GM21381 (cell line): ENCODE measurements around the gene ABI2.
"Not testable (repeated sequence)": the region's sequence is repeated elsewhere in the genome, so short reads cannot be mapped to it uniquely, and the experiment has no call there.

Source experiments
- ATAC-seq: cut with Tn5 transposase; IDR thresholded peaks from one replicate; pipeline ENCODE4 v1.9.1; 2021; ENCODE audit warnings: mild to moderate bottlenecking, moderate library complexity; ENCODE audit not compliant: unreplicated experiment

Gene ABI2

DNA sequence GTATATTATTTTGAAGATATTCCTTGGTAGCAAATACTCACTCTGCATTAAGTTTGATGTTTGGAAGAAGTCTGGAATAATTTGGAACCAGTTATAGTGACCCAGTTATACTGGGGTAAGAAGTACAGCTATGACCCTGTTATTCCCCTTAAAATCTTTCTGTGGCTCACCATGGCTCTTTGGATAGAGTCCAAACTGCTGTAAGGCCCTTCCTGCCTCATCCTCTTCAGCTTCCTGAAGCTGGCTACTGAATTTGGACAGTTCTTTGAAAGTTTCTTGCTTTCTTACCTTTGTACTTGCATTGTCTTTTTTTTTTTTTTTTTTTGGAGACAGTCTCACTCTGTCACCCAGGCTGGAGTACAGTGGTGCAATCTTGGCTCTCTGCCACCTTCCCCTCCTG is 85.6 kb downstream of the ABI2 start:
- ATAC-seq: no peak

DNA sequence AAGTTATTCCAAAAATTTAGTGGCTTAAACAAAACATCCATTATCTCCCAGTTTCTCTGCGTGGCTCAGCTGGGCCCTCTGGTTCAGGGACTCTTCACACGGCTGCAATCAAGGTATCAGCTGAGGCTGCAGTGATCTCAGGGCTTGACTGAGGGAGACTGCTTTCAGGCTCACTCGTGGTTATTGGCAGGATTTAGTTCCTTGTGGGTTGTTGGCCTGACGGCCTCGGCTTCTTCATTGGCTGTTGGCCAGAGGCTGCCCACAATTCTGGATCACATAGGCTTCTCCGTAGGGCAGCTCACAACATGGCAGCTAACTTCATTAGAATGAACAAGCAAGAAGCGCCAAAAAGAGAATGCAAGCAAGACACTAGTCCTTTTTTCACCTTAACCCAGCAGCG is 90.1 kb downstream of the ABI2 start:
- ATAC-seq: no peak

DNA sequence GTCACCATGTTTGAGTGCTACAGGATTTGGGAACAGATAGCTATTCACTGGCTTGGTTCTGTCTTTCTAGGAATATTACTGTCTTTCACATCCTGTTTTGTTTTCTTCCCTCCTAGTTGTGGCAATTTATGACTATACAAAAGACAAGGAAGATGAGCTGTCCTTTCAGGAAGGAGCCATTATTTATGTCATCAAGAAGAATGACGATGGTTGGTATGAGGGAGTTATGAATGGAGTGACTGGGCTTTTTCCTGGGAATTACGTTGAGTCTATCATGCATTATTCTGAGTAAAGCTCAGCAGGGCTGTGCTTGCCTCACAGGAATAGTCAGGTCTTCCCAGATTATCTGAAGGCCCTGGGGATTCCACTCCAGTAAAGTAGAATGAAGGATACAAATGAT is 98.9 kb downstream of the ABI2 start:
- no peak for ATAC-seq

DNA sequence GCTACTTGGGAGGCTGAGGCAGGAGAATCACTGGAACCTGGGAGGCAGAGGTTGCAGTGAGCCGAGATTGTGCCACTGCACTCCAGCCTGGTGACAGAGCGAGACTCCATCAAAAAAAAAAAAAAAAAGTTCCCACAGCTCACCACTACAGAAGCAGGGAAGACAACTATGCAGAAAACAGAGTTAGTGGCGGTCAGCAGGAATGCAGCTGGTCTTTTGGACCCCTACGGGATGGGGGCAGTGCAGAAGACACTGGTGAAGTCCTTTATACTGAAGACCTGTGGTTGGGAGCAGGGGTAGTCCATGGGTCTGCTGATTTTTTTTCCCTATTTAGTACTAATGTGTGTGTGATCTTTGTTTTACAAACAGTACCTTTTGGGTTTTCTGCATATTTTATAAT is 101.4 kb downstream of the ABI2 start:
- ATAC-seq: not testable (repeated sequence)

DNA sequence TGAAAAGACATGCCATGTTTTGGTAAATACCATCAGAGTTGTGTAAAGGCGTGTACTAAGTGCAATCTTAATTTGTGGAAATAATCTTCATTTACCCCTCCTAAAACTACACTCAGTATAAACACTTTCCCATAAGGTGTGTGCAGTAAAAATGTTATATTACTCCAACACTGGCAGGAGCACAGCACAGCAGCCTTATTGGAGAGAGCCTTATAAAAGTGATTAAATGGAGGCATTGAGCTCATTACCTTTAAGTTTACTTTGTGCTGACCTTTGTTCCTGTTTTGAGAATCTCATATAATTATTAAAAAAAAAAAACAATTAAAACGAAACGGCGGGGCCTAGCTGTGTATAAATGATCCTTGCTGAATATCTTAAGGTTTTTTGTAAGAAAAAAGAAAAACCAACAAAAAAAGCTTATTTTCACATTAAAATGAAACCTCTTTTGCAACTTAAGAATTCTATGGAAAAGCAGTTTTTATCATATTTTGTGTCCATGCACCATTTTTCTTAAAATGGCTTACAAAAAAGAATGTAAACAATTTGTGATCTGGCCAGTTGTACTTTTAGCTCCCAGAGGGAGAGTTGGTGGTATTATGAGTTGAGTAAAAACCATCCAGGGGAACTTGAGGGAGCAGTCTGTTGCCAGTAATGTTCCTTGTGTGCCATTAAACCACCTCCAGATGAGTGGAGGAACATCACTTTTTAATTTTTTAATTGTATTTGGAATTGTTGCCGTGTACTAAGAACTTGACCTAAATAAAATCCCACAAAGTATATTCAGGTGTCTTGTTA is 103.4 kb downstream of the ABI2 start:
- no peak for ATAC-seq

DNA sequence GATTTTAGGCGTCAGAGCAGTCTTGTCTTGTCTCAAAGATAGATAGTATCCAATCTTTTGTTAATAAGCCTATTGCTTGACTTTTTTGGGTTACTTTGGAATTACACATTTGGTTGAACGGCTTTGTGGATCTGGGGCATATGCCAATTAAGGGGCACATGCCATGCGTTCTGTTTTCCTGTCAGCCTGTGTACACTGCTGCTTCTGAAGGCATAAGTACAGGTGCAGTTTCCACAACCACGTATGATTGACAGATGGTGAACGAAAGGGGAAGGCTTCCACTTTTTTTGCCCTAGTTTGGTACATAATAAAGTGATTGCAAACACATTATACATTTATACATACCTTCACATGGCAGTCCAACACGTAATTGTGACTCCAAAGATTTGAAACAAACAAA is 104.6 kb downstream of the ABI2 start:
- ATAC-seq: no peak

DNA sequence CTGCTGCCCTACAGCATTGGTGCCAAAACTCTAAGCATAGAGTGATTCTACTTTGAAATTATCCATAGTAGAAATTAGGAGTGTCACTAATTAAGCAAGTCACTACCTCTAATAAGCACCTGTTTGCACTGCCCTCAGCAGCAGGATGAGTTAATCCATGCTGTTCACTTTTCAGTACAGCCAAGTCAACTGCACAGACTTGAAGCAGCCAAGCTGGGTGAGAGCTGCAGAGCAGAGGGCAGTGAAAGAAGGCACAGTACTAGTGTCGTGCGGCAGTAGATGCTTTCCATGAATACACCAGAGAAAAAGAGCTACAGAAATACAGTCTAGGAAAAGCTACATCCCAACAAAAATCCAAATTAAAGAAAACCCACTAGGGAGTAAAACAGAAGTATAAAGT is 108.3 kb downstream of the ABI2 start:
- no peak for ATAC-seq

DNA sequence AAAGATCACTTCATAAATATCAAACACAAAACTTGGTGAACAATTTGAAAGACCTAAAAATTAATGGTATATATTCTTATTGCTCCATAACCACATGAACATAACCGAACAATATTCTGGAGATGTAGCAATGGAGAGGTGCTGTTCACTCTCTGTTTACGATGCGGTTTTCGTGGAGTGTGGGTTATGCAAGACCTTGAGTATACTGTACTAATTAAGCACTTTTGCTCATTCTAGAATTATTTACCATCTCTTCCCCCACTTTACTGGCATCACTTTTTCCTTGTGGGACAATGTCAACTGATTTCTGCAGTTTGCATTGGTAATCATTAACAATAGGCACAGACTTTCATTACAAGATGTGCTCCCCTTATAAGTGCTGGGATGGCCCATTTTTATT is 109.3 kb downstream of the ABI2 start:
- ATAC-seq: no peak

DNA sequence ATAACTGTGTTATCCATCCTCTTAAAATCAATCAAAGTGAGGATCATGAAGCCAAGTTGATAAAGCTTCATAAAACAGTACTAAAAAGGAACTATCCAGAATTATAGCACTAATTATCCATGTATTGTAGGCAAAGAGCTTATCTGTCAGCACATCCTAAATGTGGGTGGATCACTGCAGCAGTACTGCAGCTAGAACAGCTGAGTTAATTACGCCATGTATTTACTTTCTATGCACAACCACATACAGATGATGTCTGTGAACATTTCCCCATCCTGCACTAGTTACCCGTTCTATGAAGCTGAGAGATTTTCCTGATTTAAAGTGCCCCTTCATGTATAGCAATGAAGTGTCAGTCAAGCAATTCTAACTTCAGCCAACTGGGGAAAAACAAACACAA is 110.3 kb downstream of the ABI2 start:
- ATAC-seq: no peak

DNA sequence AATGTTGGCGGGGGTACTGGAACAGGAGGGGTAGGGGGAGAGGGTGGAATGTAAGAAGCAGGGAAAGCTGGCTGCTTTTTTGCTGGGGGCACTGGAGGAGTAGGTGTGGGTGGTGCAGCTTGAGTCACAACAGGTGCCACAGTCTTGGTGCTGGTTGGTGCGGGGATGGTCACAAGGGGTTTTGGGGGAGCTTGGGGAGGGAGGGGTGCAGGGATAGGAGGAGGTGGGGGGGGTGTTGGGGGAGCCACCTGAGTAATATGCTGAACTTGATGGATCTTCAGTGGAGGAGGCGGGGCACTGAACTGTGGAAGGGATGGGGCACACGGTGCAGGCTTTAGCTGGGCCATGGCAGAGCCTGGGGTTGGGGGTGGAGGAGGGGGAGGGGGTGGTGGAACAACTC is 112.5 kb downstream of the ABI2 start:
- no peak for ATAC-seq

DNA sequence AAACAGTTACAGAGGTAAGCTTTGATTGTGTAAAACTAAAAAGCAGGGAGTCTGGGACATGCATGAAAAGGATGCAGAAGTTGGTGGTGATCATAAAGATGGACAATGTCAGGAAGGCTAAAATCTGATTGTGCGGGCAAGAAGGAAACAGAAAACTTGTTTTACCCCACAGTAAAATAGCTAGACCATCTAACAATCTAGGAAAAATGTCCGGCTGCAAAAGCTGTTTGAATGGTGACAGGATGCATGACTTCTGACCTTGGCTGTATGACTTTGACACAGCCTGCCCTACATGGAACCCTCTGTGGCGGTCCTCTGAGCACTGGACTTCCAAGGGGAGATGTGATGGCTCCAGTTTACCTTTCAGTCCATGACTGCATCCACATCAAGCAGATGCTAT is 113.3 kb downstream of the ABI2 start:
- ATAC-seq: no peak

DNA sequence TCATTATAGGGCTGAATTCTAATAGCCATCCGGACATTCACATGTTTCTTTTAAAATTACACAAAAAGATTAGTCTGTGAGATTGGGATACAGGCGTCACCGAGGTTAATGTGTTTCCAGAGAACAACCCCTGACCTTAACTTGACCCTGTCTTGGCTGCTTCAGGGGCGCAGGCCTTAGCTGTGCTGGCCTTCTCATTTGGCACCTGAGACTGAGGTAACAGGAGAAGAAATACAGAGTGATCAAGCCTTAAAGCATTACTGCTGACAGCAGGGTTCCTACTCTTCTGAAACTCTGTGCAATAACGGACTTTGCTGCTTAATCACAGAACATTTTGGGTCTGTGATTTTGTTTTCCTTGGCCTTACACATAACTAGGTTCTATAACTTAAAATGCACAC is 114.3 kb downstream of the ABI2 start:
- no peak for ATAC-seq

DNA sequence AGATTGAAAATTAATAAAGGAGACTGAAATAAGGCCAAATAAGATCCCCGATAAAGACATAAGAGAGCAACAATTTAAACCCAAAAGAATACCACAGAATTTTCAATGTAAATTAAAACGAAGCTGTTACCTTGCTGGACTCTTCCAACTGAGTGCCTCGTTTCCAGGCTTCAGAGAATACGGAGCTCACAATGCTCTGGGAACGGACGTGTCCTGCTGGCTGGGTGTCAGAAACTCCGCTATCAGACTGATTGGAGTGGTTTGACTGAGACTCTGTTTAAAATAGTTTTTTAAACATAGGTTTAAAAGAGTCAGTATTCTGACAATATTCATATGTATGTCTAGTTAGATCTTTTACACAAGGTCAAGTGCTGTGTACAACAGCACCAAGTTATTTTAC is 116.5 kb downstream of the ABI2 start:
- ATAC-seq: no peak

DNA sequence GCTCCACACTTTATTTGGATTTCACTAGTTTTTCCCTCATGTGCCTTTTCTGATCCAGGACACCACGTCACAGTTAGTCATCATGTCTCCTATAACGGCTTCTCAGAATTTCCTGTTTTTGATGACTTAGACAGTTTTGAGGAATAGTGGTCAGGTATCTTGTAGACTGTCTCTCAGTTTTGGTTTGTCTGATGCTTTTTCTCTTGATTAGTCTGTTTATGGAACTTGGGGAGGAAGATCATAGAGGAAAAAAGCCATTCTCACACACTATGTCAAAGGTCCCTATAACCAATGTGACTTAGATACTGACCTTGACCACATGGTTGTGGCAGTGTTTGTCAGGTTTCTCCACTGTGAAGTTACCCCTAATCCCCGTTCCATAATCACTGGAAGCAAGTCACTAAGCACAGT is 117.9 kb downstream of the ABI2 start:
- ATAC-seq: no peak

DNA sequence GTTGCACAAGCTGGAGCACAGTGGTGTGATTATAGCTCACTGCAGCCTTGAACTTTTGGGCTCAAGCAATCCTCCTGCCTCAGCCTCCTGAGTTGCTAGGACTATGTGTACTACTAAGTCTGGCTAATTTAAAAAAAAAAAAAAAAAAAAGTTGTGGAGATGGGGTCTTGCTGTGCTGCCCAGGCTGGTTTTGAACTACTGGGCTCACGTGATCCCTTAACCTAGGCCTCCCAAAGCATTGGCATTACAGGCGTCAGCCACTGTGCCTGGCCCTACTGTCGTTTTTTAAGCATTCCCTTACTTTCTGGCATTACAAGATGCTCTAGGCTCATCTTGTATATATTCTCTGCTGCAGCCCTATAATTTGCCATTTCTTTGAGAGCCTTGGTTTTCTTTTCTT is 118.6 kb downstream of the ABI2 start:
- no peak for ATAC-seq

DNA sequence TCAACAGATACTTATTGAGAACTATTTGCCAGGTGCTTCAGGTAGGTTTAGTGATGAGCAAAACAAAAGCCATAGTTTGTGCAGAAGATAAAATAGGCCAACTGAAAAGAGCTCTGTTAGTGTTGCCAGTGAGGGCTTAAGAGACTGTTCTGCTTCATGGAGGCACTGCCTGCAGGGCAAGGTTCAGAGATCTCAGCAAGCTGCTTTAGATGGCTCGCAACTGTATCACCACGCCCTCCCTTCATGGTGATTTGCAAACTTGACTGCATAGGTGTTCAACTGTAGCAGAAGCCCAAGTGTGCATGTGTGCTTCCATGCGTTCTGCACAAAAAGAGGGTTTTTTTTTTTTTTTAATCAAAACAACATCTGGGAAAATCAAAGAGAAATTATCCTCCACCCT is 122.4 kb downstream of the ABI2 start:
- ATAC-seq: no peak

DNA sequence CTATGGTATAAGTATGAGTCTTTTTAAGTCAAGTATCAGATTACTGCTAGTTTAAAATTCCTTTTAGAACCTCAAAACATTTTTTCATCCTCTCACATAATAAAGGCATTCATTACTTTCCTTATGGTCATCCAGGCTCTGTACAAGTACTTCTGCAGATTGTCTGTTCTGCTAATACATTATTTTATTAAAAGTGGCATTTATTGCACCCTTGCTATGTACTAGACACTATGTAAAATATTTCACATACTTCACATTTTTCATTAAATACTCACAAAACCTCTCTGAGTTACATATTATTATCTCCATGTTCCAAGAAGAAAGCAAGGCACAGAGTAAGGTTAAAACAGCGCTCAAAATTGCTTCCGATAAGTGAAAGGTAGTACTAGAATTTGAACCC is 122.8 kb downstream of the ABI2 start:
- no peak for ATAC-seq

DNA sequence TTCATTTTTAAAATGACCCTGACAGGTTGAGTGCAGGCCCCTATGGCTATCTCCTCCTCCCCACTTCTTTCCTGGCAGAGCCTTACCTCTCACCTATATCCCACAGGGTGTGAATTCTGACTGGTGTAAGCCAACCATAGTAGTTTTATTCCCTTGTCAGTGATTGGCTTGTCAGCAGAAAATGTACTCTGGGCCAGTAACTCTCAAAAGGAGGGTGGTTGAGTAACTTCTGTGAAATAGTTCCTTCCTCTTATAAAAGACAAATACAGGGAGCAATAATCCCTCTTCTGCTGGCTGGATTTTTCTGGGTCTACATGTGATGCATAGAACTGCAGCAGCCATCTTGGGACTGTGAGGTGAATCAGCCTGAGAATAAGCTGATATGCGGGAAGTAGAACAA is 123.5 kb downstream of the ABI2 start:
- ATAC-seq: no peak

DNA sequence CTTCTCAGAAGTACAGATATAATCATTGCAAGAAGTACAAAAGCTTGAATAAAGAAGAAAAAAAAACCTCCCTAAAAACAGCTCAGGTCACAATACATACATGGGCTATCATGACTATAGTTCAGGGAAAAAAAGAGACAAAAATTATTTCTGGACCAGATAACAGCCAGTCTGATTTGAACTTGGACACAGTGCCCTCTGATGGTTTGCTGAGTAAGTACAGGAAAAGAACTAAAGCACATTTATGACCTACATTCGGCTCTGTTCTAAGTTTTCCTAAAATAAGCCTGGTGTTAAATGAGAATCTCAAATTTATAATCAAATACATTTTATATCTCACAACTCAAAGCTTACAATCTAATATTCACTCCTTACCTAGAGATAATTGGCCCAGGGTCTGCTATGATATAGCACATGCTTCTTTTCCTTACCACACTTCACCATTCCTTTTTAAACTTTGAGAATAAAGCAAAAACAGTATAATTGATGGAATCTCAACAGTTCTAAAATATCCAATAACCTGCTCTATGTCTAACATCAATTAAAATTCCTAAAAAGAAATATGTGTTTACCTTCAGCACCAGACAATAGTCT is 125.8 kb downstream of the ABI2 start:
- no peak for ATAC-seq

DNA sequence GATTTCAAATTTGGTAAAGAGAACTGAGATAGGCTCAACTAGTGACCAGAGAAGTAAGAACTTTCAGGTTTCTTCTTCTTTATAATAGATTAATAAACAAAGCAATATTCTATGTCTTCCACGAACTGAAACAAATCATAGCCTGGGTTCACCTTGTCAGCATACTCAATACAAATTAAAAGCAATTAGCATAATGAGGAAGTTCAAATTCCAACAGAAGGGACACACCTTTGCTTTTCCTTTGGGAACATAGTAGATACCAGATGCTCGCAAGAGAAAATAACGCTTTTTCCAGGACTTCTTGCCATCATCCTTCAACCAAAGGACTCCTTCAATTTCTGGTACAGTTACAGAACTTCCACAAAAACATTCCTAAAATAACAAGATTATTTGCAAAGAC is 127.0 kb downstream of the ABI2 start:
- no peak for ATAC-seq

DNA sequence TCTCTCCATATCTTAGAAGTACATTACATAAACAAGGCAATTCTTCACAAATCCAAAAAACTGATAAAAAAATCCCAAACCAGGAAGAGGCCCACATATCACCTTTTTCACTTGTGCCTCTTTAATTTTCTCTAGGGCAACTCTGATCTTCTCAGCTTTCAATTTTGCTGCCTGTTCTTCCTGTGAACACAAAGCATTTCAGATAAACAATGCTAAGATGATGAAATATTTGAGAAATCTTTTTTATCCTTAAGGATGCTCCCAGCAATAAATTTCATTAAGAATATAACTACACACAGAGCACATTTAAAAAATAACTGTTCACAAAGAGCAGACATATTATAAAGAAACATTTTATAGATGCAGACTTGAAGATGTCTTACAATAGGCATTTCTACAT is 133.6 kb downstream of the ABI2 start:
- ATAC-seq: no peak

DNA sequence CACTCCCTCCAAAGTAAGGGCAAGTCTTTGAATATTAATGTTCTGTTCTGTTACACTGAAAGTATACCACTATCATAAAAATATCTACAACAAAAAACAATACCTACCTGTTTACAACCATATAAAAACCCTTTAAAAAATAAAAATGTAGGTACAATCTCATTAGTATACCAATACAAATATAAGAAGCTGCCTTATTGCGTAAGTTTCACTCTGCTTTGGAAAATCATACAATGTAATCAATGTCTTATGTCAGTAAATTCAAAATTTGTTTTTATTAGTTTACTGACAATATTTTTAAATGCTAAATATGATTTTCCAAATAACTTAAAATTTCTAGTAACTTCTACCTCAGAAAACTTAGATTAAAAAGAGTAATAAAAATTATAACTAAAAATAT is 134.1 kb downstream of the ABI2 start:
- ATAC-seq: no peak

DNA sequence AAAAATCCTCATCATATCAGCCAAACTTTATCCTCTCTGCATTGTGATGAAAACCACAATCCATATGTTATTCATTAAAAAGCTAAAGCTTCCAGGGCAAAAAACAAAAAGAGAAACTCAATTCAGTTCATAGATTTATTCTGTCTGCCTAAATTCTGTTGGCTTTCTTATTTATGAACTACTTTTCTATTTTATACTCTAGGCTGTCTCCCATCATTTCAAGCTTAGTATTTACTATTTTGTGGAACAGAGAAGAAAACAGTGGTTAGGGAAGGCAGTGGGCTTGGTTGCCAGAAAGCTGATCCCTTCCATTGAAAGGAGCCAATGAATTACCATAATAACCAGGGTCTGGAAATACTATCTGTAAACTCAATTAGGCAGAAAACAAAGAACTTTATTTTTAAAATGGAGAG is 135.1 kb downstream of the ABI2 start:
- ATAC-seq: no peak
